NOMO-1 (cell line): ENCODE data around the gene C6orf163.
A peak's percentile ranks its signal among the peaks of the same experiment; 100 is the strongest.

Experiments used
- DNase-seq, 2 experiments: peaks; one replicate each; lab custom pipeline; 2025; ENCODE audit not compliant: unreplicated experiment in 2 of 2; lab: John Stamatoyannopoulos, UW

The C6orf163 gene

DNA sequence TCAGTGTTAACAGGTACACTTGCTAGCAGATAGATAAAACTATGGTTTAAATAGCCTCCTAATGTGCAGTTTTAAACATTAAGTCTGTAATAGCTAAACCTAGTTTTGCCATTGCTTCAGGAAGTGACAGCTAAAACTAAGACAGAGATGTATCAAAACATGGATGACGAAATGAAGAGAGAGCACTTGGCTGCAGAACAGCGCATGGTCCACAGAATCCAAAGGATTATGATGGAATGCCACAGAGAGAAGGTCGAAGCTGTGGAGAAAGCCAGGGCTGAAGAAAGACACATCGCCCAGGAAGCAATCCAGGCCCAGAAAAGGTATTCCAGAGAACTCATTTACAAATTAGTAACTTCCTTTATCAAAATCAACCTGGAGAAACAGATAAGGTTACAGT lies 11.6 kb downstream of the C6orf163 start:
- DNase-seq: no peak

GRCh38 chr6:87357479-87358196 lies 13.0 kb downstream of the C6orf163 start:
- DNase-seq: no peak

DNA sequence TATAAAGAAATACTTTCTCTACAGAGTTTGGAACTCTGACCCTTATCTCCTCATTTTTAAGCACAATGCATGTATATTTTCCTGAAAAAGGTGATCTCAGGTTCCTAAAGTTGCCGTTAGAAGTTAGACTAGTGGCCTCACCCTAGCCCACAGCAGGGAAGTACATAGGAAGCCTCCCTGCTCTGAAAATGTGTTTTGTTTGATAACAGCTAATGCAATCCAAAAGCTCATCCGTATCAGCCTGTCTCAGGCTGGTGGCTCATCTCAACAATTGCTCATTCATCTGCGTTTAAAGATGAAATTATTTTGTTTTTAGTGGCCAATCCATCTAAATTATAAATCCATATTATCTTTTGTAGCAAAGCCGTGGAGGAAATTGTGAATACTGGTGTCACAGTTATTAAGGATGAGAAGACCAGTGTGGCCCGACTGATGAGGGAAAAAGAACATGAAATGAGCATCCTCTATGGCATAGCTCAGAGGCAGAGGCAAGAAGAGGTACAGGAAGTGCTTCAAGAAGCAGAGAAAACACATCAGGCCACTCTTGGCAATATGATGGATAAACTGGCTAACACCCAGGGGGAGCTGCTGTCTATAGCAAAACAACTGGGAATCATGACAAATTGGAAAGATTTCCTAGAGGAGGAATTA lies 20.1 kb downstream of the C6orf163 start:
- DNase-seq: no peak

GRCh38 chr6:87366072-87366827 lies 21.6 kb downstream of the C6orf163 start:
- no peak for DNase-seq

GRCh38 chr6:87366899-87367298 lies 22.3 kb downstream of the C6orf163 start:
- DNase-seq: no peak

- DNase-seq: no peak
Measured at GRCh38 chr6:87373377-87373776, 28.8 kb downstream of the C6orf163 start.

GRCh38 chr6:87375315-87375714 lies 30.7 kb downstream of the C6orf163 start:
- DNase-seq: no peak

DNA sequence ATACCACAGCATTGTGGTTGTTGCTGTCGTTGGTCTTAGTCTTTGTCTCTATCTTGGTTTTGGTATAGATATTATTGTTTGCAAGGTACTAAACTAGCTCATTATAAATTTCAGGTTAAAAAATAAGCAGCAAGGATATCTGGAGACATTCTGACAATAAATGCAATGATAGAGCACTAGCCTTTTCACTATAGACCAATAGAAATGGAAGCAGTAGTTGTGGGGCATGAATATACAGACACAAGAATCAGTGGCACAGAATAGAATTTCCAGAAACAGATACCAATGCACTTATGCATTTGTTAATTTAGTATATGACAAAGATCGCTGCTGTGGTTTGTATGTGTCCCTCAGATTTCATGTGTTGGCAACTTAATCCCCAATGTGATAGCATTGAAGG lies 32.0 kb downstream of the C6orf163 start:
- DNase-seq: no peak

GRCh38 chr6:87378947-87379346 lies 34.3 kb downstream of the C6orf163 start:
- DNase-seq: no peak

GRCh38 chr6:87382861-87383260 lies 38.2 kb downstream of the C6orf163 start:
- no peak for DNase-seq

DNA sequence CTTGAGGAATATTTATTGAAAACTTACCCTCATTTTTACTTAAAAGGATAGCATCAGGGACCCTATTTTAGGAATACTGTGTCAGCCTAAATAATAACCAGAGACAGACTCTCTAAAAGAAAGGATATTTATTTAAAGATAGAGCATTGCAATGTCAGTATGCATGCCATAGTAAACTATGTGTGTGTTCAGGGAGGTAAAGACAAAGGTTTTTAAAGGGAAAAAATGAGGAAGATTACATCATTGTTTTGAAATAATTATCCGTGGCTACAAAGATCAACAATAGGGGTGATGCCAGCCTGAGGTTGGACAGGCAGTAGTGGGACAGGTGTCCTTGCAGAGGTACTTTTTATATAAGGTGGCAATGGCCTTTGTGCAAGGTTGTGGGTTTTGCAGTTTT lies 39.4 kb downstream of the C6orf163 start:
- no peak for DNase-seq

GRCh38 chr6:87384449-87384848 lies 39.8 kb downstream of the C6orf163 start:
- no peak for DNase-seq

DNA sequence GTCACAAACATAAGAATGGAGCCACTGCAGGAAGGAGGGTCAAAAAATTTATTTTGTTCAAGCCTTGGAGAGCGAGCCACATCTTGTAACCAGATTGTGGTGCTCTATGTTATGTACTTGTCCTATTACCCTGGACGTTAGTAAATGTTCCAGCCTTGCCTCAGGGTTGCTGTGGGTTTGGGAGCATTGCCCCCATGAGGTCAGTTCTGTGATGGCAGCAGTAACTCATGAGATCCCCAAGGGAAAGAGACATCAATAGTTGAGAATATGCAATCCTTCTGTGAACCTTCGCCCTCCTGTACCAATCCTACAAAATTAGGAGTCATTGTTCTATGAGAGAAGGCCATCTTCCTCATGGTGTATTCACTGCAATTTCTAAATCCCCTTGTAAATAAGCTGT lies 46.7 kb downstream of the C6orf163 start:
- peak in 1 of 2 experiments; percentile 6 for DNase-seq

GRCh38 chr6:87393026-87393622 lies 48.5 kb downstream of the C6orf163 start:
- peak; percentile 36 to 71 for DNase-seq

GRCh38 chr6:87395431-87395830 lies 50.8 kb downstream of the C6orf163 start:
- no peak for DNase-seq

DNA sequence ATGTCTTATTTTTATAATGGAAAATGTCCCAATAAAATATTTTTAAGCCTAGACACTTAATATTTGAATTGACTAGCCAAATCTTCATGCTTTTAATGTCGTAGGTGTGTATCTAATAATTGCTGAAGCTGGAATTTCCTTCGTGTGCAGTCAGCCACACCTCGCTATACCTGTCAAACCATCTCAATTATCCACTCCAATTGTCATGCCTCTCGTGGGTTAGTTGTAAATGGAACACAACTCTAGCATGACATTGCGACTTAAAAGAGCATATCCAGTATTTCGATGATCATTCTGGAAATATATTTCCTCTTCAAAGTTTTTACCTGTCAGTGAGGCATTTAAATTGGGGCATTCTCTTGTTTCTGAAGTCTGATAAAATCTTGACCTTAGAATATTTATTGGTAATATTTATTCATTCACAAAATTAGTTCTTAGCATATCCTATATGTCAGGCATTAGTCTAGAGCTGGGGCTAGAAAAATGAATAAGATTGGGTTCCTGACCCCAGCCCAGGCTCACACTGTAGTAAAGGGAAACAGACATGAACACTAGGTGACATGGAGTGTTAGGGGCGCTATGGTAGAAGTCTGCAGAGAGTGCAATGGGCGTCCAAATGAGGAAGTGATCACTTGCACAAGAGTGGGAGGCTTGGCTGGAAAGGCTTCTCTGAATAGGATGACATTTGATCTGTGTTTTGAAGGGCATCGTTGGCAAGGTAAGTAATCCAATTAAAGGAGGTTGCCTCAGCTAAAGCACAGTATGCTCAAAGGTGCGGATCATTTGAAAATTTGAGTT lies 52.2 kb downstream of the C6orf163 start:
- DNase-seq: peak; percentile 81 to 88

GRCh38 chr6:87397656-87398055 lies 53.0 kb downstream of the C6orf163 start:
- no peak for DNase-seq

- DNase-seq: no peak
Measured at GRCh38 chr6:87401832-87402231, 57.2 kb downstream of the C6orf163 start.

DNA sequence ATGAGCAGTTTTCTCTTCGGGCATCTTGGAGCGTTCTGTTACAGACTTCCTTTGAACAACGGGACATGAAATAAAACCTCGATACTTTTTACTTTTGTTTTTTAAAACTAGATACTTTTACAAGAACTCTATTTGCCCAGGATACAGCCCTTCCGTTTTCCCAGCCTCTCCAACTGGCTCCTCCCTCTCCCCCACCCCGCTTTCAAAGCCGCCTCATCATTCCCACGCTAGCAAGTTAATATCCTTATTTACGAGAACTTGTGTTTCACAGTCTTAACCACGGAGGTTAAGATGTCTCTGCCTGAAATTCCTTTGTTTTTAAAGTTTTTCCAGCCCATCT lies 62.9 kb downstream of the C6orf163 start:
- peak in 1 of 2 experiments; percentile 18 for DNase-seq

DNA sequence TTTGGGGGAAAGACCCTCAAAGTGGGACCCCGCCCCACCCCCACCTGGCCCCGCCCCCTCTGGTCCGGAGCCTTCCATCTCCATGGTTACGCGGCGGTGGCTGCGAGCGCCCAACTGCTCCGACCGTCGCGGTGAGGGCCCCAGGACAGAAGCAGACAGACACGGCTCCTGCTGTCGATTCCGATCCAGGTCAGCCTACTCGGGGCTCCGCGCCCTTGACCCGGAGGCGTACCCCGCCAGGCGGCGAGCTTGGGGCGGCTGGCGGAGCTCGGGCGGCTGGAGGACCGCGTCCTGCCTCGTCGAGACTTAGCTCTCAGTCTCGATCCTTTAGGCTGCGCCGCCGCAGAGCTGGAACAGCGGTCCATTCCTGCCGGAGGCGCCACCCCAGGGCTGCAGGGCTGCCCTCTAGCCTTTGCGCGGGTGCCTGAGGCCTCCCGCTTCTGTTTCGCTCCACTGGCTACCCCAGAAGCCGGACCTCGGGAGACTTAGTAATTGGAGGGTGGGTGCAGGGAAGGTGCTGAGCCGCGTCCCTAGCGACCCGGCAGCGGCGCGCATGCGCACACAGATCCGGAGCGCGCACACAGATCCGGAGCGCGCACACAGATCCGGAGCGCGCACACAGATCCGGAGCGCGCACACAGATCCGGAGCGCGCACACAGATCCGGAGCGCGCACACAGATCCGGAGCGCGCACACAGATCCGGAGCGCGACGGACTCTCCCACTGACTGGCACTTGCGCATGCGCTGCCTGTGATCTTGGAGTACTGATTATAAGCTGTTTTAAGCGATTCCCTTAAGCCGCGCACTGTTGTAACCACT lies 63.5 kb downstream of the C6orf163 start, which contains the start of gene CFAP206:
TSS of gene CFAP206 (plus strand) at position 72 of the 820 bp plus-strand sequence. CDS start 1,868 bp downstream, outside the sequence.
- peak; percentile 72 to 77 for DNase-seq
